GM19372 (cell line): ENCODE results near the gene PSPC1.
"Not testable (repeated sequence)": the region's sequence is repeated elsewhere in the genome, so short reads cannot be mapped to it uniquely, and the experiment has no call there.

ENCODE experiments used
- ATAC-seq: cut with Tn5 transposase; IDR thresholded peaks from one replicate; pipeline ENCODE4 v1.9.1; 2021; ENCODE audit warnings: mild to moderate bottlenecking, low read depth, moderate library complexity; ENCODE audit not compliant: unreplicated experiment

PSPC1 gene

GRCh38 chr13:19782727-19783682 is at the start of gene PSPC1:
PSPC1 (minus strand) TSS chr13:19782945; CDS start chr13:19782757, 188 bp downstream.
- peak; percentile 86 for ATAC-seq

- no peak for ATAC-seq
These were observed 39.9 kb upstream of the PSPC1 start for GRCh38 chr13:19822673-19823072.

GRCh38 chr13:19818223-19818842 is 35.6 kb upstream of the PSPC1 start:
- ATAC-seq = no peak

- ATAC-seq = no peak
These were observed 34.9 kb upstream of the PSPC1 start for GRCh38 chr13:19817510-19818158.

- no peak for ATAC-seq
These were observed 34.4 kb upstream of the PSPC1 start for GRCh38 chr13:19817106-19817505.

- not testable (repeated sequence) for ATAC-seq
These were observed 33.1 kb upstream of the PSPC1 start for GRCh38 chr13:19815842-19816241.

- no peak for ATAC-seq
These were observed 28.5 kb upstream of the PSPC1 start for GRCh38 chr13:19810996-19811881.

GRCh38 chr13:19810151-19810550 is 27.4 kb upstream of the PSPC1 start:
- no peak for ATAC-seq

GRCh38 chr13:19805765-19806164 is 23.0 kb upstream of the PSPC1 start:
- no peak for ATAC-seq

GRCh38 chr13:19795956-19796355 is 13.2 kb upstream of the PSPC1 start:
- ATAC-seq = no peak

GRCh38 chr13:19794631-19795030 is 11.9 kb upstream of the PSPC1 start:
- ATAC-seq = no peak

GRCh38 chr13:19791953-19792537 is 9.3 kb upstream of the PSPC1 start:
- no peak for ATAC-seq

GRCh38 chr13:19782049-19782726 is 557 bp downstream of the PSPC1 start:
- peak; percentile 38 for ATAC-seq

- ATAC-seq = no peak
These were observed 1.2 kb downstream of the PSPC1 start for GRCh38 chr13:19781526-19781925.

GRCh38 chr13:19780753-19781418 is 1.9 kb downstream of the PSPC1 start:
- not testable (repeated sequence) for ATAC-seq

GRCh38 chr13:19772306-19772705 is 10.4 kb downstream of the PSPC1 start:
- no peak for ATAC-seq

GRCh38 chr13:19769854-19770253 is 12.9 kb downstream of the PSPC1 start:
- ATAC-seq = no peak

GRCh38 chr13:19767966-19768365 is 14.8 kb downstream of the PSPC1 start:
- no peak for ATAC-seq

GRCh38 chr13:19766591-19766990 is 16.2 kb downstream of the PSPC1 start:
- no peak for ATAC-seq
